Endothelial cell of umbilical vein (primary cell): ENCODE data around the gene SV2C. TPM values are rescaled to one million over a fixed set of nuclear protein-coding genes. Genes with fewer than 3 reads are reported as not detected.
A peak's percentile ranks its signal among the peaks of the same experiment; 100 is the strongest.

ENCODE experiments used
- BruUV-seq: library from RNA; stranded (reverse); fragments of 400-500 nt; replicated peaks from 2 replicates; lab custom pipeline; 2021; lab: Mats Ljungman, UMichigan
- CTCF ChIA-PET: fragments of 300-600, 350-600 bp; sonication (Branson Sonifier 250); formaldehyde crosslinking; loops from one replicate; lab custom pipeline; 2021; ENCODE audit warnings: antibody characterized with exemption, inconsistent platforms; lab: Charles Lee
- POLR2A ChIA-PET: fragments of 300-600, 350-600 bp; sonication (Branson Sonifier 250); formaldehyde crosslinking; loops from one replicate; lab custom pipeline; 2021; ENCODE audit warnings: antibody characterized with exemption, inconsistent platforms; lab: Charles Lee
- DNase-seq: peaks from one replicate; pipeline ENCODE4 v3.0.0-alpha.2; 2011; ENCODE audit warnings: low read depth, low spot score
- FAIRE-seq: peaks from 2 replicates; lab custom pipeline; 2011; peaks lifted over from hg19 to GRCh38; lab: Jason Lieb, UNC
- H2AFZ ChIP-seq: 2 replicates; pipeline ENCODE4 v1.6.0; 2012; ENCODE audit warnings: low read depth, low read length, control low read depth, inconsistent platforms
- H3K27ac ChIP-seq: 2 replicates; pipeline ENCODE4 v1.5.1; 2011; ENCODE audit warnings: low read depth, mild to moderate bottlenecking, control low read depth, low read length, moderate library complexity; ENCODE audit not compliant: insufficient read depth
- H3K27me3 ChIP-seq, 2 experiments: 2 replicates each; pipeline versions ENCODE4 v1.6.0 to v1.6.1; 2011; ENCODE audit warnings: low read length in 2 of 2, mixed read lengths in 1 of 2; ENCODE audit not compliant: control insufficient read depth in 2 of 2, insufficient read depth in 2 of 2
- H3K36me3 ChIP-seq, 2 experiments: 2 replicates in 1 of 2; 3 replicates in 1 of 2; pipeline ENCODE4 v1.5.1; 2011; ENCODE audit warnings: low read length in 2 of 2, mild to moderate bottlenecking in 1 of 2, moderate library complexity in 1 of 2; ENCODE audit not compliant: control insufficient read depth in 2 of 2, insufficient read depth in 2 of 2; ENCODE audit errors: extremely low read depth in 1 of 2
- H3K4me1 ChIP-seq: 3 replicates; pipeline ENCODE4 v1.5.1; 2011; ENCODE audit warnings: mild to moderate bottlenecking, low read length; ENCODE audit not compliant: control insufficient read depth, insufficient read depth; ENCODE audit errors: extremely low read depth
- H3K4me2 ChIP-seq: 2 replicates; pipeline ENCODE4 v1.6.1; 2011; ENCODE audit warnings: low read length, control low read depth, mixed read lengths; ENCODE audit not compliant: insufficient read depth
- H3K4me3 ChIP-seq, 3 experiments: fragments of 200-600 bp in 1 of 3; sonication (generic), shearing (Covaris generic) in 1 of 3; replicated peaks in 1 of 3; 2 replicates each; pipeline ENCODE4 v1.5.1; 2011 to 2016; ENCODE audit warnings: control low read depth in 3 of 3, low read length in 3 of 3, mild to moderate bottlenecking in 2 of 3, inconsistent platforms in 1 of 3, low read depth in 1 of 3, moderate library complexity in 1 of 3; ENCODE audit not compliant: insufficient read depth in 1 of 3
- H3K79me2 ChIP-seq: 2 replicates; pipeline ENCODE4 v1.6.0; 2012; ENCODE audit warnings: low read length, inconsistent platforms; ENCODE audit not compliant: control insufficient read depth, insufficient read depth
- H3K9ac ChIP-seq: replicated peaks from 2 replicates; pipeline ENCODE3; 2011; ENCODE audit warnings: low read length, control low read depth; ENCODE audit not compliant: insufficient read depth; ENCODE audit errors: extremely low read depth
- H3K9me1 ChIP-seq: replicated peaks from 3 replicates; pipeline ENCODE4 v1.6.0; 2011; ENCODE audit warnings: mild to moderate bottlenecking, low read length; ENCODE audit not compliant: control insufficient read depth, insufficient read depth; ENCODE audit errors: extremely low read depth
- H3K9me3 ChIP-seq: replicated peaks from 2 replicates; pipeline ENCODE4 v1.5.1; 2012; ENCODE audit warnings: low read length, inconsistent platforms; ENCODE audit not compliant: control insufficient read depth, insufficient read depth
- H4K20me1 ChIP-seq: replicated peaks from 2 replicates; pipeline ENCODE3; 2011; ENCODE audit warnings: mild to moderate bottlenecking, low read length; ENCODE audit not compliant: control insufficient read depth, insufficient read depth; ENCODE audit errors: extremely low read depth
- FOS ChIP-seq: IDR thresholded peaks from 2 replicates; pipeline ENCODE4 v1.6.1; 2011; ENCODE audit warnings: mild to moderate bottlenecking, low read length, moderate library complexity, borderline replicate concordance; ENCODE audit not compliant: insufficient read depth
- JUN ChIP-seq: IDR thresholded peaks from 2 replicates; pipeline ENCODE4 v1.6.1; 2011; ENCODE audit warnings: borderline replicate concordance, low read depth; ENCODE audit not compliant: insufficient read length, insufficient read depth
- dilution Hi-C: fragments of 300-500 bp; cut with MboI; formaldehyde crosslinking; loops from one replicate; pipeline ENCODE4 v1.15.0; 2019; ENCODE audit warnings: low sequenced_read_pairs; ENCODE audit not compliant: extremely low pct_ligation_motif_present
- intact Hi-C: fragments of 100-400 bp; cut with micrococcal nuclease; formaldehyde crosslinking; loops from one replicate; pipeline ENCODE4 v1.10.0; 2022
- polyA plus RNA-seq, 4 experiments: library from polyadenylated mRNA; depleted of rRNA in 3 of 4; stranded (reverse) in 3 of 4; unstranded in 1 of 4; fragments of >200 nt; gene quantifications; 2 replicates each; pipeline versions ENCODE4 v1.2.1 to v1.2.3, GENCODE V29; 2011 to 2012; ENCODE audit warnings: missing spikeins in 1 of 4
- total RNA-seq: library from RNA; stranded (reverse); gene quantifications from 2 replicates; pipeline ENCODE4 v1.2.3, GENCODE V29; 2021
- TF ChIP-seq, protein P1 (sequence below), 2 donors: IDR thresholded peaks; 1 replicate in 1 of 2; 2 replicates in 1 of 2; pipeline ENCODE4 v1.5.1; 2011; ENCODE audit warnings: low read length in 2 of 2, mild to moderate bottlenecking in 2 of 2, moderate library complexity in 2 of 2, control low read depth in 1 of 2, inconsistent platforms in 1 of 2, low read depth in 1 of 2; ENCODE audit not compliant: insufficient read depth in 1 of 2; ENCODE audit errors: extremely low read depth in 1 of 2

Gene SV2C
- total and polyA plus RNA-seq, 2 donors (not counting 3 experiments of a cell fraction or from before 2014, with no cell fraction given), result not detected

DNA sequence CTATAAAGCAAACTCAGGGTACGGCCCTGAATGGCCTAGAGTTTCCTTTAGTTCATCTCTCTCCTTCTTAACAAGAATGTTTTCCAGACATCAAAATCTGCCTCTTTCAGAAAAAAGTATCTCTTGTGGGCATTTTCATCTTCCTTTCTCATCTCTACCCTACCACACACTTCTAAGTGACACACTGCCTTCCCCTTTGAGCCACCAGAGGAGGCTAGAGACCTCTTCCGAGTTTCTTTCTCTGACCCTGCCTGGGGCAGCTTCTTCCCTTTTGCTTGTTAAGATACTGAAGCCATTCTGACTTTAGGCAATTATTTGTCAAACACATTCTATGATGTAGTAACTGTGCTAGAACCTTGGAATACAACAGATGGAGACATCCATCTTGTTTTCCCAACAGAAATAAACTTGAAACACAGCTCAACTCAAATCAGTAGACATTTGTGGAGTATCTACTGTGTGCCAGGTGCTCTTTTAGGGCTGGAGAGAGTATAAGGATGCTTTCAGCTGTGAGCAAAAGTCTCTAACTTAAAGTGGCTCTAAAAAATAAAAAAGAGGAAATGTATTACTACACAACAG is 8.6 kb upstream of the SV2C start:
- H3K9me1 ChIP-seq, result no peaks in the 10 kb centered on the region
- ChIA-PET CTCF (interaction anchor here (1.2 to 2.2 kb wide), 2 partner anchors 100 to 181 kb away, joined by 5 to 21 read pairs; no protein-coding TSS in a partner anchor), POLR2A (no interaction called here)
- FAIRE-seq (no peak), DNase-seq (peak; percentile 6)
- H3K79me2 ChIP-seq, result no peaks in the 10 kb centered on the region
- TF ChIP-seq, protein P1, sequence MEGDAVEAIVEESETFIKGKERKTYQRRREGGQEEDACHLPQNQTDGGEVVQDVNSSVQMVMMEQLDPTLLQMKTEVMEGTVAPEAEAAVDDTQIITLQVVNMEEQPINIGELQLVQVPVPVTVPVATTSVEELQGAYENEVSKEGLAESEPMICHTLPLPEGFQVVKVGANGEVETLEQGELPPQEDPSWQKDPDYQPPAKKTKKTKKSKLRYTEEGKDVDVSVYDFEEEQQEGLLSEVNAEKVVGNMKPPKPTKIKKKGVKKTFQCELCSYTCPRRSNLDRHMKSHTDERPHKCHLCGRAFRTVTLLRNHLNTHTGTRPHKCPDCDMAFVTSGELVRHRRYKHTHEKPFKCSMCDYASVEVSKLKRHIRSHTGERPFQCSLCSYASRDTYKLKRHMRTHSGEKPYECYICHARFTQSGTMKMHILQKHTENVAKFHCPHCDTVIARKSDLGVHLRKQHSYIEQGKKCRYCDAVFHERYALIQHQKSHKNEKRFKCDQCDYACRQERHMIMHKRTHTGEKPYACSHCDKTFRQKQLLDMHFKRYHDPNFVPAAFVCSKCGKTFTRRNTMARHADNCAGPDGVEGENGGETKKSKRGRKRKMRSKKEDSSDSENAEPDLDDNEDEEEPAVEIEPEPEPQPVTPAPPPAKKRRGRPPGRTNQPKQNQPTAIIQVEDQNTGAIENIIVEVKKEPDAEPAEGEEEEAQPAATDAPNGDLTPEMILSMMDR (IDR thresholded peaks at IDR 0.05; ENCODE audit: extremely low read depth in 1 of 2, insufficient read depth in 1 of 2, low read depth in 1 of 2, low read length in 2 of 2), result peak in 1 of 2 donors; percentile 45
- no peak for TF ChIP-seq JUN
- TF ChIP-seq FOS, result no peak
- dilution Hi-C loops (no loop called here), intact Hi-C loops (loop anchor here (1.0 kb wide), 2 partner anchors 101 to 182 kb away; no protein-coding TSS in a partner anchor)
- H3K27me3 ChIP-seq, result peaks cover 0 to 6% of the 10 kb centered on the region in 2 experiments
- no peaks in the 10 kb centered on the region for H3K9me3 ChIP-seq
- no peak overlapping the region for H2AFZ ChIP-seq
- H3K36me3 ChIP-seq, result no peaks in the 10 kb centered on the region
- H4K20me1 ChIP-seq, result no peaks in the 10 kb centered on the region
- no peak overlapping the region for H3K4me2 ChIP-seq
- no peak overlapping the region for H3K9ac ChIP-seq
- no peaks in the 10 kb centered on the region for H3K4me1 ChIP-seq
- BruUV-seq, result no TSS peak
- H3K4me3 ChIP-seq, result no peak overlapping the region
- H3K27ac ChIP-seq, result no peak overlapping the region
